HL-60 (cell line): ENCODE results near the gene FCRLA.
A peak's percentile ranks its signal among the peaks of the same experiment; 100 is the strongest.

Source experiments
- CTCF ChIP-seq: IDR thresholded peaks from one replicate; pipeline ENCODE4 v1.5.1; 2011; ENCODE audit warnings: low read length, control low read depth, inconsistent platforms; ENCODE audit not compliant: insufficient read depth
- GABPA ChIP-seq: IDR thresholded peaks from 2 replicates; pipeline ENCODE4 v1.6.1; 2012; ENCODE audit warnings: low read depth

GRCh38 chr1:161763522-161764098 lies 56.6 kb downstream of the FCRLA start:
- TF ChIP-seq CTCF (peak; percentile 40), GABPA (no peak)
